AG04450 (cell line): ENCODE results near the gene TRAPPC1. TPM values are rescaled to one million over a fixed set of nuclear protein-coding genes. Genes with fewer than 3 reads are reported as not detected.
A peak's percentile ranks its signal among the peaks of the same experiment; 100 is the strongest.

Source experiments
- CTCF ChIA-PET: fragments of 300-600, 350-600 bp; formaldehyde crosslinking; extraction: SDS; loops from one replicate; lab custom pipeline; 2022; ENCODE audit warnings: antibody characterized with exemption, inconsistent platforms; lab: Charles Lee
- POLR2A ChIA-PET: fragments of 350-600 bp; formaldehyde crosslinking; extraction: SDS; loops from one replicate; lab custom pipeline; 2021; ENCODE audit warnings: antibody characterized with exemption, inconsistent platforms; lab: Yijun Ruan, JAX
- DNase-seq: peaks from one replicate; pipeline ENCODE4 v3.0.0-alpha.2; 2011; ENCODE audit warnings: low read depth, low spot score
- H3K27ac ChIP-seq: one replicate; pipeline ENCODE4 v1.5.1; 2012; ENCODE audit warnings: low read depth, low read length, control low read depth
- H3K27me3 ChIP-seq: one replicate; pipeline ENCODE4 v1.6.0; 2012; ENCODE audit warnings: low read length; ENCODE audit not compliant: control insufficient read depth, insufficient read depth
- H3K4me3 ChIP-seq: 2 replicates; pipeline ENCODE4 v1.5.1; 2011; ENCODE audit warnings: mild to moderate bottlenecking, low read depth, low read length, control low read depth
- H3K9me3 ChIP-seq: 2 replicates; pipeline ENCODE4 v1.5.1; 2012; ENCODE audit warnings: low read length; ENCODE audit not compliant: control insufficient read depth, insufficient read depth
- polyA plus RNA-seq: library from polyadenylated mRNA; depleted of rRNA; stranded (reverse); fragments of >200 nt; gene quantifications from 2 replicates; pipeline ENCODE4 v1.2.3, GENCODE V29; 2011
- TF ChIP-seq, protein P1 (sequence below): IDR thresholded peaks from 2 replicates; pipeline ENCODE4 v1.5.1; 2011; ENCODE audit warnings: low read depth, low read length, control low read depth, inconsistent platforms

TRAPPC1 gene
- polyA plus RNA-seq, 1 experiment, result 202 TPM

GRCh38 chr17:7903154-7904103 is 28.3 kb downstream of the TRAPPC1 start:
- ChIA-PET POLR2A (no interaction called here), CTCF (interaction anchor here (0.7 kb wide), 1 partner anchor 86 kb away, joined by 3 read pairs; no protein-coding TSS in a partner anchor)
- Histone ChIP-seq H3K27ac (no peak overlapping the region), H3K9me3 (no peaks in the 10 kb centered on the region), H3K27me3 (no peaks in the 10 kb centered on the region), H3K4me3 (no peak overlapping the region)
- no peak for DNase-seq
- TF ChIP-seq, protein P1, sequence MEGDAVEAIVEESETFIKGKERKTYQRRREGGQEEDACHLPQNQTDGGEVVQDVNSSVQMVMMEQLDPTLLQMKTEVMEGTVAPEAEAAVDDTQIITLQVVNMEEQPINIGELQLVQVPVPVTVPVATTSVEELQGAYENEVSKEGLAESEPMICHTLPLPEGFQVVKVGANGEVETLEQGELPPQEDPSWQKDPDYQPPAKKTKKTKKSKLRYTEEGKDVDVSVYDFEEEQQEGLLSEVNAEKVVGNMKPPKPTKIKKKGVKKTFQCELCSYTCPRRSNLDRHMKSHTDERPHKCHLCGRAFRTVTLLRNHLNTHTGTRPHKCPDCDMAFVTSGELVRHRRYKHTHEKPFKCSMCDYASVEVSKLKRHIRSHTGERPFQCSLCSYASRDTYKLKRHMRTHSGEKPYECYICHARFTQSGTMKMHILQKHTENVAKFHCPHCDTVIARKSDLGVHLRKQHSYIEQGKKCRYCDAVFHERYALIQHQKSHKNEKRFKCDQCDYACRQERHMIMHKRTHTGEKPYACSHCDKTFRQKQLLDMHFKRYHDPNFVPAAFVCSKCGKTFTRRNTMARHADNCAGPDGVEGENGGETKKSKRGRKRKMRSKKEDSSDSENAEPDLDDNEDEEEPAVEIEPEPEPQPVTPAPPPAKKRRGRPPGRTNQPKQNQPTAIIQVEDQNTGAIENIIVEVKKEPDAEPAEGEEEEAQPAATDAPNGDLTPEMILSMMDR, result no peak

DNA sequence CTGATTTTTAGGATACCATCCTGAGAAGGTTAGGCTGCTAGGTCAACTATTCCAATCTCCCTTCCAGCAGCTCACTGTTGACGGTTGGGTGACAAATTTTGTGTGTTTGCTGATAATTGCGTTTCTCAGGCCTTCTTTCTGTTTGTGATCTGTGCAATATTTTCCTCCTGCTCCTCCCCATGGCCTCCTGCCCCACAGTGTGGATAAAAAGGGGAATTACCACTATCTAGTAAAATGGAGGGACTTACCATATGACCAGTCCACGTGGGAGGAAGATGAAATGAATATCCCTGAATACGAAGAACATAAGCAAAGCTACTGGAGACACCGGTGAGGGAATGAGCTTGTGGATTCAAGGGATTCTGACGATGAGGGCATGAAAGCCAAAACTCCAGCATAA is 34.0 kb downstream of the TRAPPC1 start:
- POLR2A ChIA-PET, result interaction anchor here (0.9 kb wide), 1 partner anchor 9 kb away, joined by 3 read pairs; no protein-coding TSS in a partner anchor
- Histone ChIP-seq H3K27ac (no peak overlapping the region), H3K9me3 (no peaks in the 10 kb centered on the region), H3K27me3 (no peaks in the 10 kb centered on the region), H3K4me3 (no peak overlapping the region)
- CTCF ChIA-PET, result interaction anchor here (0.6 to 3.2 kb wide), 21 partner anchors 9 to 176 kb away, joined by 3 to 46 read pairs (median 4); partner anchors contain the start of genes KDM6B and RNF227
- no peak for DNase-seq
- TF ChIP-seq, protein P1, result peak; percentile 70

GRCh38 chr17:7897090-7897489 is 34.7 kb downstream of the TRAPPC1 start:
- H3K4me3 ChIP-seq, result no peak overlapping the region
- CTCF ChIA-PET, result interaction anchor here (1.0 to 3.2 kb wide), 11 partner anchors 15 to 161 kb away, joined by 3 to 46 read pairs (median 6); partner anchors contain the start of genes KDM6B and RNF227
- DNase-seq, result no peak
- no peaks in the 10 kb centered on the region for H3K9me3 ChIP-seq
- POLR2A ChIA-PET, result interaction anchor here (0.6 to 0.9 kb wide), 2 partner anchors 8 to 55 kb away, joined by 3 read pairs; no protein-coding TSS in a partner anchor
- TF ChIP-seq, protein P1, result no peak
- no peak overlapping the region for H3K27ac ChIP-seq
- H3K27me3 ChIP-seq, result no peaks in the 10 kb centered on the region

DNA sequence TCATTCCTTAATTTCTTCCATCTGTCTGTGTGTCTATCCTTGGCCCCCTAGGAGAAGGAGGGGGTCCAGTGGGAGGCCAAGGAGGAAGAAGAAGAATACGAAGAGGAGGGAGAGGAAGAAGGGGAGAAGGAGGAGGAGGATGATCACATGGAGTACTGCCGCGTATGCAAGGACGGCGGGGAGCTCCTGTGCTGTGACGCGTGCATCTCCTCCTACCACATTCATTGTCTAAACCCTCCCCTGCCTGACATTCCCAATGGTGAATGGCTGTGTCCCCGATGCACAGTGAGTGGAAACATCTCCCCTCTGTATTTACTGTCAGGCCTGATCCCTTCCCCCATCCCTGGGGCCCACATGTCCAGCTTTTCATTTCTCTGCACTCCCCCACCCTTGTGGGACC is 36.9 kb downstream of the TRAPPC1 start:
- no peak for DNase-seq
- Histone ChIP-seq H3K4me3 (no peak overlapping the region), H3K27ac (no peak overlapping the region), H3K27me3 (no peaks in the 10 kb centered on the region), H3K9me3 (no peaks in the 10 kb centered on the region)
- ChIA-PET POLR2A (interaction anchor here (1.0 kb wide), 1 partner anchor 11 kb away, joined by 4 read pairs; no protein-coding TSS in a partner anchor), CTCF (interaction anchor here (1.5 kb wide), 1 partner anchor 147 kb away, joined by 4 read pairs; no protein-coding TSS in a partner anchor)
- TF ChIP-seq, protein P1, result no peak
